WERI-Rb-1 (cell line): Measurements from ENCODE around the gene HABP4.

Source experiments
- DNase-seq: peaks from one replicate; pipeline ENCODE4 v3.0.0-alpha.2; 2020
- H3K27ac ChIP-seq: fragments of 250-450 bp; sonication (Bioruptor Pico); 2 replicates; pipeline ENCODE4 v1.5.1; 2020; ENCODE audit warnings: mild to moderate bottlenecking, moderate library complexity
- H3K27me3 ChIP-seq: fragments of 250-450 bp; sonication (Bioruptor Pico); 2 replicates; pipeline ENCODE4 v1.5.1; 2021; ENCODE audit warnings: mild to moderate bottlenecking, low read depth, moderate library complexity; ENCODE audit not compliant: insufficient read depth, severe bottlenecking
- H3K36me3 ChIP-seq: fragments of 250-450 bp; sonication (Bioruptor Pico); 2 replicates; pipeline ENCODE4 v1.5.1; 2020; ENCODE audit warnings: mild to moderate bottlenecking, moderate library complexity
- H3K4me3 ChIP-seq: 2 replicates; pipeline ENCODE4 v1.5.1; 2011; ENCODE audit warnings: low read depth, mild to moderate bottlenecking, control low read depth, low read length
- H3K9me3 ChIP-seq: fragments of 250-450 bp; sonication (Bioruptor Pico); 2 replicates; pipeline ENCODE4 v1.5.1; 2021; ENCODE audit warnings: mild to moderate bottlenecking, moderate library complexity; ENCODE audit not compliant: severe bottlenecking
- TF ChIP-seq, protein P1 (sequence below): IDR thresholded peaks from 2 replicates; pipeline ENCODE4 v1.5.1; 2011; ENCODE audit warnings: low read depth, mild to moderate bottlenecking, control low read depth, inconsistent platforms, low read length

The HABP4 gene

DNA sequence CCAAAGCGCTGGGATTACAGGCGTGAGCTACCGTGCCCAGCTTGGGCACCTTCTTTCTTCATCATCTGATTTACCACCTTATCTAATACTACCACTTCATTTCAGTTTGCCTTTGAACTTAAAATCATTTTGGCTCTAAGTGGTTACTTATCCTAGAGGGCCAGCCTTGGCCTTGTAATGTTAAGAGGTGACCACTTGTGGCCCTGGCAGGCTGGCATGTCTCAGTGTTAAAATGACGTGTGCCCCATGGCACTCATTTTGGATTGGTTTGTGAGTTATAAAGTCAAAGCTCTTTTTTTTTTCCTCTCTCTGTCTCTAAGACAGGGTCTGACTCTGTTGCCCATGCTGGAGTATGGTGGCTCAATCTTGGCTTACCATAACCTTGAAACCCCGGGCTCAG, 17.8 kb downstream of the HABP4 start:
- Histone ChIP-seq H3K36me3 (peaks cover 41% of the 10 kb centered on the region), H3K9me3 (no peaks in the 10 kb centered on the region), H3K27me3 (no peaks in the 10 kb centered on the region), H3K27ac (no peak overlapping the region), H3K4me3 (no peak overlapping the region)
- DNase-seq: no peak
- TF ChIP-seq, protein P1, sequence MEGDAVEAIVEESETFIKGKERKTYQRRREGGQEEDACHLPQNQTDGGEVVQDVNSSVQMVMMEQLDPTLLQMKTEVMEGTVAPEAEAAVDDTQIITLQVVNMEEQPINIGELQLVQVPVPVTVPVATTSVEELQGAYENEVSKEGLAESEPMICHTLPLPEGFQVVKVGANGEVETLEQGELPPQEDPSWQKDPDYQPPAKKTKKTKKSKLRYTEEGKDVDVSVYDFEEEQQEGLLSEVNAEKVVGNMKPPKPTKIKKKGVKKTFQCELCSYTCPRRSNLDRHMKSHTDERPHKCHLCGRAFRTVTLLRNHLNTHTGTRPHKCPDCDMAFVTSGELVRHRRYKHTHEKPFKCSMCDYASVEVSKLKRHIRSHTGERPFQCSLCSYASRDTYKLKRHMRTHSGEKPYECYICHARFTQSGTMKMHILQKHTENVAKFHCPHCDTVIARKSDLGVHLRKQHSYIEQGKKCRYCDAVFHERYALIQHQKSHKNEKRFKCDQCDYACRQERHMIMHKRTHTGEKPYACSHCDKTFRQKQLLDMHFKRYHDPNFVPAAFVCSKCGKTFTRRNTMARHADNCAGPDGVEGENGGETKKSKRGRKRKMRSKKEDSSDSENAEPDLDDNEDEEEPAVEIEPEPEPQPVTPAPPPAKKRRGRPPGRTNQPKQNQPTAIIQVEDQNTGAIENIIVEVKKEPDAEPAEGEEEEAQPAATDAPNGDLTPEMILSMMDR: no peak

DNA sequence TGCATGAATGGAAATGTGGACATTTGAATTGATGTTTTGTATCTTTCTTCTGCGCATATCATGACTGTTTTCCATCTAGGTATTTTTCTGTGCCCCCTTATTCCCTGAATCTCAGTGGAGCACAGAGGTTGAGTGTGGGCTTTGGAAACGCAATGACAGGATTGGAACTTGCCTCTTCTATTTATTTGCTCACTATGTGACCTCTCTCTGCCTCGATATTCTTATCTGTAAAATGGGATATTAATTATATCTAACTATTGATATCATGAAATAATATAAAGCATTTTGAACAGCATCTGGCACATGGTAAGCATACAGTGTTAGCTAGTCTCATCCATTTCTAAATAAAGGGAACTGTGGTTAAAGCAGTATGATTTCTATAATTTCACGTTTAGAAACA, 26.0 kb downstream of the HABP4 start:
- Histone ChIP-seq H3K4me3 (no peak overlapping the region), H3K27ac (no peak overlapping the region), H3K9me3 (no peaks in the 10 kb centered on the region), H3K27me3 (no peaks in the 10 kb centered on the region), H3K36me3 (peaks cover 28% of the 10 kb centered on the region)
- no peak for DNase-seq
- TF ChIP-seq, protein P1: no peak

DNA sequence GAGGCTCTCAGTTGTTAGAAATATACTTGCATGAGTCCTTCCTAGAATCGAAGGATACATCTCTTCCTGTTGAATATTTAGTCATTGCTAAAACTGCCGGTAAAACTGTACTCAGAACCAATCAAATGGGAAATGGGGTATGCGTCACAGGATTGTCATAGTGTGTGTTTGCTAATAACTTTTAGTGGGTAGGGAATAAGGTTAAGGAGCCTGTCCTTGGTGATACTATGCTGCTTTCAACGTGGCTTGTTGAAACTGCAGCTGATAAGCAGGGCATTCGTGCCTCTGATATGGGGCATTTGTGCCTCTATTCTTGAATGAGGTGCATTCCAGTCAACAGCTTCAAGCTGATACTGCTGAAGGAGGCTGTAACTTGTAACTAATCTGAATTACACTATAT, 26.6 kb downstream of the HABP4 start:
- Histone ChIP-seq H3K9me3 (no peaks in the 10 kb centered on the region), H3K27me3 (no peaks in the 10 kb centered on the region), H3K36me3 (peaks cover 24% of the 10 kb centered on the region), H3K27ac (no peak overlapping the region), H3K4me3 (no peak overlapping the region)
- DNase-seq: no peak
- TF ChIP-seq, protein P1: no peak

DNA sequence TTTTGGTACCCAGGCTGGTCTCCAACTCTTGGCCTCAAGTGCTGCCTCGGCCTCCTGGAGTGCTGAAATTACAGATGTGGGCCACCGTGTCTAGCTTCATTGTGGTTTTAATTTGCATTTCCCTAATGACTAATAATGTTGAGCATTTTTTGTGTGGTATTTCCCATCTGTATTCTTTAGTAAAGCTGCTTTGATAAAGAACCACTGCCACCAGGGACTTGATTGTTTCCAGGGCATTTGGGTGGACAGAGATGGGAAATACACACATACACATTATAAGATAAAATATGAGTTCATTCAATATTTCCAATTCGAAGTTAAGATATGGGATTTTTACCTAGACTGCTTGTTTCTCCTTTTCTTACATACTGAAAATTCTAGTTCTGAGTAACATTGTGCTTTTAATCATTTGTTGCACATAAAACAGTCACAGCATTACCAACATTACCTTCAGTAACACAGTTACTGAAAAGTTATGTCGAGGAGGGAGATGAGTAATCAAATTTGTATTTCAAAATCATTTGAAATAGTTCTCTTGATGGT, 28.9 kb downstream of the HABP4 start:
- Histone ChIP-seq H3K36me3 (peaks cover 20% of the 10 kb centered on the region), H3K27me3 (no peaks in the 10 kb centered on the region), H3K27ac (no peak overlapping the region), H3K4me3 (no peak overlapping the region), H3K9me3 (no peaks in the 10 kb centered on the region)
- TF ChIP-seq, protein P1: no peak
- DNase-seq: no peak

GRCh38 chr9:96480736-96481135, 30.8 kb downstream of the HABP4 start:
- Histone ChIP-seq H3K36me3 (peaks cover 21% of the 10 kb centered on the region), H3K27ac (no peak overlapping the region), H3K27me3 (no peaks in the 10 kb centered on the region), H3K4me3 (no peak overlapping the region), H3K9me3 (no peaks in the 10 kb centered on the region)
- TF ChIP-seq, protein P1: no peak
- DNase-seq: no peak

- H3K4me3 ChIP-seq: no peak overlapping the region
- no peaks in the 10 kb centered on the region for H3K9me3 ChIP-seq
- H3K27me3 ChIP-seq: no peaks in the 10 kb centered on the region
- TF ChIP-seq, protein P1: no peak
- H3K36me3 ChIP-seq: peaks cover 23% of the 10 kb centered on the region
- DNase-seq: no peak
- H3K27ac ChIP-seq: no peak overlapping the region
Observed at GRCh38 chr9:96482476-96482875, 32.5 kb downstream of the HABP4 start.
